Measurements from ENCODE around the gene HOPX. TPM values are rescaled to one million over a fixed set of nuclear protein-coding genes. Genes with fewer than 3 reads are reported as not detected.

Gene HOPX
- total RNA-seq, 3 donors from 2014 or later (not counting 1 experiment from before 2014, with no cell fraction given) = 152 to 240 (median 167) TPM

DNA sequence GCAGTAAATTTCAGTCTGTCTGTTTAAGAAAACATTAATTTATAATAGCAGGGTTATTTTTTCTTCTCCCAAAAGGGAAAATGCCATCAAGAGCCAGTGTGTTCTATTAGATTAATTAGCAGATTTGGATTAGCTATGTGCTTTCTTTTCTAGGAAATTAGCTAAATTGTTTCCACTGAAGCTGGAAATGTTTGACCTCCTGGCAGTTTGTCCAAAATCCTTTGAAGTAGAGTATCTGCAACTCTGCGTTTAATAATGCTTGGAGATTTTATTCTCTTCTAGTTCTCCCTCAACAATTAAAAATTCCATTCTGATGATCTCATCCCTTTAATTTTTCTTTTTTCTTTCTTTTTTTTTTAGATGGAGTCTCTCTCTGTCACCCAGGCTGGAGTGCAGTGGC lies 27.1 kb upstream of the HOPX start:
- H3K27me3 Mint-ChIP-seq (ENCODE audit: low read depth in 2 of 2) = no peaks in the 10 kb centered on the region
- ATAC-seq = no peak
- Histone ChIP-seq H3K4me3 (ENCODE audit: low read length) (no peak overlapping the region), H3K27me3 (ENCODE audit: control insufficient read depth, insufficient read depth, low read length) (peaks cover 2% of the 10 kb centered on the region), H3K4me1 (ENCODE audit: control insufficient read depth, insufficient read depth, low read length) (no peaks in the 10 kb centered on the region), H3K9me3 (ENCODE audit: control insufficient read depth, insufficient read depth, low read length) (no peaks in the 10 kb centered on the region), H3K36me3 (ENCODE audit: control insufficient read depth, insufficient read depth, low read length) (no peaks in the 10 kb centered on the region), H3K27ac (ENCODE audit: low read length) (no peak overlapping the region)
- 100% methylated on average over 1 of the region's 1 CpG for WGBS (ENCODE audit: insufficient coverage)
- DNase-seq = no peak
- intact Hi-C loops (cut with micrococcal nuclease) = no loop called here
- H3K4me1 Mint-ChIP-seq = no peaks in the 10 kb centered on the region
- TF ChIP-seq, protein P1, sequence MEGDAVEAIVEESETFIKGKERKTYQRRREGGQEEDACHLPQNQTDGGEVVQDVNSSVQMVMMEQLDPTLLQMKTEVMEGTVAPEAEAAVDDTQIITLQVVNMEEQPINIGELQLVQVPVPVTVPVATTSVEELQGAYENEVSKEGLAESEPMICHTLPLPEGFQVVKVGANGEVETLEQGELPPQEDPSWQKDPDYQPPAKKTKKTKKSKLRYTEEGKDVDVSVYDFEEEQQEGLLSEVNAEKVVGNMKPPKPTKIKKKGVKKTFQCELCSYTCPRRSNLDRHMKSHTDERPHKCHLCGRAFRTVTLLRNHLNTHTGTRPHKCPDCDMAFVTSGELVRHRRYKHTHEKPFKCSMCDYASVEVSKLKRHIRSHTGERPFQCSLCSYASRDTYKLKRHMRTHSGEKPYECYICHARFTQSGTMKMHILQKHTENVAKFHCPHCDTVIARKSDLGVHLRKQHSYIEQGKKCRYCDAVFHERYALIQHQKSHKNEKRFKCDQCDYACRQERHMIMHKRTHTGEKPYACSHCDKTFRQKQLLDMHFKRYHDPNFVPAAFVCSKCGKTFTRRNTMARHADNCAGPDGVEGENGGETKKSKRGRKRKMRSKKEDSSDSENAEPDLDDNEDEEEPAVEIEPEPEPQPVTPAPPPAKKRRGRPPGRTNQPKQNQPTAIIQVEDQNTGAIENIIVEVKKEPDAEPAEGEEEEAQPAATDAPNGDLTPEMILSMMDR (IDR thresholded peaks at IDR 0.05) = no peak
- no peaks in the 10 kb centered on the region for H3K9me3 Mint-ChIP-seq
- no peak overlapping the region for H3K27ac Mint-ChIP-seq
- H3K4me3 Mint-ChIP-seq = no peak overlapping the region
- H3K36me3 Mint-ChIP-seq = no peaks in the 10 kb centered on the region

DNA sequence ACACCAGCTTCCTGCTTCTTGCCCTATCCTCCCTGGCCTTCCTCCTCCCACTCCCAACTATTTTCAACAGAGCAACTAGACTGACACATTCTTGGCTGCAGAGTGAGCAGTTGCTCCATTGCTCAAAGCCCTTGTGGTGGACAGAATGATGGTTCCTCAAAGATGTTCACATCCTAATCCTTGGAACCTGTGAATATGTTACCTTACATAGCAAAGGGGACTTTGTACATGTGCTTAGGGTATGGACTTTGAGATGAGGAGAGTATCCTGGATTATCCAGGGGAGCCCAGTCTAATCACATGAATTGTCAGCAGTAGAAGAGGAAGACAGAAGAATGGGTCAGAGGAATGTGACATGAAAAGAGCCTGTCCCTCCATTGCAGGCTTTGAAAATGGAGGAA lies 24.9 kb upstream of the HOPX start:
- Histone ChIP-seq H3K27me3 (ENCODE audit: control insufficient read depth, insufficient read depth, low read length) (peaks cover 2% of the 10 kb centered on the region), H3K4me1 (ENCODE audit: control insufficient read depth, insufficient read depth, low read length) (no peaks in the 10 kb centered on the region), H3K36me3 (ENCODE audit: control insufficient read depth, insufficient read depth, low read length) (no peaks in the 10 kb centered on the region), H3K27ac (ENCODE audit: low read length) (no peak overlapping the region), H3K4me3 (ENCODE audit: low read length) (no peak overlapping the region), H3K9me3 (ENCODE audit: control insufficient read depth, insufficient read depth, low read length) (no peaks in the 10 kb centered on the region)
- intact Hi-C loops (cut with micrococcal nuclease) = no loop called here
- Mint-ChIP-seq H3K9me3 (no peaks in the 10 kb centered on the region), H3K4me1 (no peaks in the 10 kb centered on the region), H3K27ac (no peak overlapping the region), H3K27me3 (ENCODE audit: low read depth in 2 of 2) (no peaks in the 10 kb centered on the region), H3K36me3 (no peaks in the 10 kb centered on the region), H3K4me3 (no peak overlapping the region)
- no peak for ATAC-seq
- no peak for DNase-seq
- TF ChIP-seq, protein P1 (IDR thresholded peaks at IDR 0.05) = no peak

DNA sequence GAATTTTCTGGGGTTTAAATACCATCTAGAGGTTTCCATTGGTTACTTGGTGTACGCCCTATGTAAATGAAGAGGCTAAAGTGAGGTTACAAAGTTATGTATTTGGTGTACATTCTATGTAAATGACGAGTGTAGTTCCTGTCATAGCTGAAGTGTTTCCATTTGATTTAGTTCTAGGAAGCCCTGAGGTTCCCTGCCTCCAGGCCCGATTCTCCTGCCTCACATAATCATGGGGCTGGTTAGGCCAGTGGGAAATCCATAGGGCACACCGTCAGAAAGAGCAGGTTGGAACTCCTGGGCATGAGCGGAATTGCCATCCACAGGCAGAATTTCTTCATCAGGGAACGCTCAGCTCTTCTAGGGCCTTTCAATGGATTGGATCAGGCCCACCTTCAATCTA lies 24.2 kb upstream of the HOPX start:
- Mint-ChIP-seq H3K27ac (no peak overlapping the region), H3K36me3 (no peaks in the 10 kb centered on the region), H3K27me3 (ENCODE audit: low read depth in 2 of 2) (no peaks in the 10 kb centered on the region), H3K4me1 (no peaks in the 10 kb centered on the region), H3K9me3 (no peaks in the 10 kb centered on the region), H3K4me3 (no peak overlapping the region)
- no peaks in the 10 kb centered on the region for H3K36me3 ChIP-seq (ENCODE audit: control insufficient read depth, insufficient read depth, low read length)
- H3K9me3 ChIP-seq (ENCODE audit: control insufficient read depth, insufficient read depth, low read length) = no peaks in the 10 kb centered on the region
- 92% methylated on average over 6 of the region's 6 CpGs for WGBS (ENCODE audit: insufficient coverage)
- DNase-seq (no peak), ATAC-seq (no peak)
- peaks cover 2% of the 10 kb centered on the region for H3K27me3 ChIP-seq (ENCODE audit: control insufficient read depth, insufficient read depth, low read length)
- H3K4me3 ChIP-seq (ENCODE audit: low read length) = no peak overlapping the region
- H3K27ac ChIP-seq (ENCODE audit: low read length) = no peak overlapping the region
- intact Hi-C loops (cut with micrococcal nuclease) = no loop called here
- TF ChIP-seq, protein P1 (IDR thresholded peaks at IDR 0.05) = no peak
- H3K4me1 ChIP-seq (ENCODE audit: control insufficient read depth, insufficient read depth, low read length) = no peaks in the 10 kb centered on the region

DNA sequence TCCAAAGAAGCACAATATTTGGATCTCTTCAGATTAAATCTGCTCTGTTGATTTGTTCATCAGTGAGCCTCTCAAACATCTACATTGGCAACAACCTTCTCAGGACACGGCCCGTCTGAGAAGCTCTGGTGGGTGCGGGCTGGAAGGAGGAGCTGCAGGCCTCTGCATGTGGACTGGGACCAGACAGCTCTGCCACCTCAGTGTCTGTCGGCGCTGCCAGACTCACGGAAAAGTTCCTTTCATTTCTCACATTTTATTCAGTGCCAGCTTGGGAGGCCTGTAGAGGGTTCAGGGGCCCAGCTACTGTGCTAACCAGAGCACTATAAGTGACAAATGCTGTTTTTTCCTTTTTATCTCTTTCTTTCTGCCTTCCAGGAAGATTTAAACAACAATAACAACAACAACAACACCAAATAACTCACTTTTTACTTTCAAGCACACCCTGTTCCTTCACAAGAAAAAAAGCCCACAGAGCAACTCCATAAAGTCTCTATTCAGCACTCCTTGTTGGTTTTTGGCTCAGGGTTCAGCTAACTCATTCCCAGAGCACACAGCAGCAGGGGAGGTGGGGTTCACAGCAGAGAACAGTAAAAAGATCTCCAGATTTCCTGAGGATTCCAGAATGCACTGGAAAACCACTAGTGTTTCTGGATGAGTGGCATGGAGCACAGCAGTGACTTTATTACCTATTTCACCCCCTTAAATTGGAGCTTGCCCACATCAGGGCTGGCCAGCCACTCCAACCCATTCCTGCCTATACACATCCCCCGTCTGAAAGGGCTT lies 23.2 kb upstream of the HOPX start:
- no peaks in the 10 kb centered on the region for H3K4me1 ChIP-seq (ENCODE audit: control insufficient read depth, insufficient read depth, low read length)
- no peak overlapping the region for H3K27ac ChIP-seq (ENCODE audit: low read length)
- H3K9me3 ChIP-seq (ENCODE audit: control insufficient read depth, insufficient read depth, low read length) = no peaks in the 10 kb centered on the region
- H3K4me3 Mint-ChIP-seq = no peak overlapping the region
- H3K36me3 Mint-ChIP-seq = no peaks in the 10 kb centered on the region
- TF ChIP-seq, protein P1 (IDR thresholded peaks at IDR 0.05) = no peak
- no peak overlapping the region for H3K4me3 ChIP-seq (ENCODE audit: low read length)
- no peaks in the 10 kb centered on the region for H3K36me3 ChIP-seq (ENCODE audit: control insufficient read depth, insufficient read depth, low read length)
- intact Hi-C loops (cut with micrococcal nuclease) = no loop called here
- 67% methylated on average over 7 of the region's 7 CpGs for WGBS (ENCODE audit: insufficient coverage)
- no peaks in the 10 kb centered on the region for H3K27me3 ChIP-seq (ENCODE audit: control insufficient read depth, insufficient read depth, low read length)
- no peaks in the 10 kb centered on the region for H3K4me1 Mint-ChIP-seq
- H3K27me3 Mint-ChIP-seq (ENCODE audit: low read depth in 2 of 2) = no peaks in the 10 kb centered on the region
- no peak overlapping the region for H3K27ac Mint-ChIP-seq
- DNase-seq (no peak), ATAC-seq (no peak)
- H3K9me3 Mint-ChIP-seq = no peaks in the 10 kb centered on the region
